AG10803 (cell line): ENCODE measurements around the gene CRYGB.

Experiments used
- DNase-seq: peaks from one replicate; pipeline ENCODE4 v3.0.0; 2010; ENCODE audit warnings: low read depth
- H3K4me3 ChIP-seq: 2 replicates; pipeline ENCODE4 v1.5.1; 2011; ENCODE audit warnings: mild to moderate bottlenecking, low read length, control low read depth
- TF ChIP-seq, protein P1 (sequence below): conservative IDR thresholded peaks from 2 replicates; pipeline ENCODE4 v1.5.1; 2011; ENCODE audit warnings: mild to moderate bottlenecking, low read length, control low read depth, inconsistent platforms

Gene CRYGB

DNA sequence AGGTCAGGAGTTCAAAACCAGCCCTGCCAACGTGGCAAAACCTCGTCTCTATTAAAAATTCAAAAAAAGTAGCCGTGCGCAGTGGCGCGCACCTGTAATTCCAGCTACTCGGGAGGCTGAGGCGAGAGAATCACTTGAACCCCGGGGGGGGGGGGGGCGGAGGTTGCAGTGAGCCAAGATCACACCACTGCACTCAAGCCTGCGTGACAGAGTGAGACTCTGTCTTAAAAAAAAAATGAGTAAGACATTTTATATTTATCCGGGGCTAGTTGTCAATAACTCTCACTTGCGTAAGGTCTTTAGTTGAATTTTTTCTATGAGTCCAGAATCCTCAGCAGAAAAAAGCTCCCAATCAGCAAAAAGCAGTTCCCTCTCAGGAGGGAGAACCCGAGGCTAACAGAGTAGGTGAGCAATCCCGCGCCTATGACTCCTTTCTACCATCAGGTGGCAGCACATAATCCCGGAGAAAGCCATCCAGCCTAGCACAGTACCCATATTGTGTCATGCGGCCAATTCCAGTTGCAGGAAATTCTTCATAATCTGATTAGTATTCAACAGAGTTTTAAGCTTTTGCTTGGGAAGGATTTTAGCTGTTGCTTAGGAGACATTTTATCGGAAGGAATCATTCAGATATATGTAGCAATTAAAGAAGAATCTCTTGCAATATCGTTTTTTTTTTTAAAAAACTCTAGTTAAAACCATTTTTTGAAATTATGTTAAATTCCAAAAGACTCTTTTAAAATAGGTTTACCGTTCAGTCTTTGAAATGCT is 29.3 kb upstream of the CRYGB start:
- no peak overlapping the region for H3K4me3 ChIP-seq
- TF ChIP-seq, protein P1, sequence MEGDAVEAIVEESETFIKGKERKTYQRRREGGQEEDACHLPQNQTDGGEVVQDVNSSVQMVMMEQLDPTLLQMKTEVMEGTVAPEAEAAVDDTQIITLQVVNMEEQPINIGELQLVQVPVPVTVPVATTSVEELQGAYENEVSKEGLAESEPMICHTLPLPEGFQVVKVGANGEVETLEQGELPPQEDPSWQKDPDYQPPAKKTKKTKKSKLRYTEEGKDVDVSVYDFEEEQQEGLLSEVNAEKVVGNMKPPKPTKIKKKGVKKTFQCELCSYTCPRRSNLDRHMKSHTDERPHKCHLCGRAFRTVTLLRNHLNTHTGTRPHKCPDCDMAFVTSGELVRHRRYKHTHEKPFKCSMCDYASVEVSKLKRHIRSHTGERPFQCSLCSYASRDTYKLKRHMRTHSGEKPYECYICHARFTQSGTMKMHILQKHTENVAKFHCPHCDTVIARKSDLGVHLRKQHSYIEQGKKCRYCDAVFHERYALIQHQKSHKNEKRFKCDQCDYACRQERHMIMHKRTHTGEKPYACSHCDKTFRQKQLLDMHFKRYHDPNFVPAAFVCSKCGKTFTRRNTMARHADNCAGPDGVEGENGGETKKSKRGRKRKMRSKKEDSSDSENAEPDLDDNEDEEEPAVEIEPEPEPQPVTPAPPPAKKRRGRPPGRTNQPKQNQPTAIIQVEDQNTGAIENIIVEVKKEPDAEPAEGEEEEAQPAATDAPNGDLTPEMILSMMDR = peak; percentile 97
- peak; percentile 73 for DNase-seq

DNA sequence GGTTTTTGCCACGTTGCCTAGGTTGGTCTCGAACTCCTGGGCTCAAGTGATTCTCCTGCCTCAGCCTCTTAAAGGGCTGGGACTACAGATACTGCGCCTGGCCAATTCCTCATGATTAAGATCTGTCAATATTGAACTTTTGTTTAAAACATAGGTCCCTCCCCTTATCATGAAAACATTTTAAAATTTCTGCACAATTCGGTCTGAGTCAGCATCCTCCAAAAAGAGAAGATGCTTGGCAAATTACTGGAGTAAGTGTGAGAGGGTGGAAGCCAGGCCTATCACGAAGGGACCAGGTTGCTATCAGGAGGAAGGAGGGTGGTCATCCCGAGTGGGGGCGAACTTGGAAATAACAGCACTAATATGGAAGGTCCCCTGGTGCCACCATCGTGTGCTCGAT is 28.2 kb upstream of the CRYGB start:
- TF ChIP-seq, protein P1 = no peak
- no peak for DNase-seq
- H3K4me3 ChIP-seq = no peak overlapping the region

DNA sequence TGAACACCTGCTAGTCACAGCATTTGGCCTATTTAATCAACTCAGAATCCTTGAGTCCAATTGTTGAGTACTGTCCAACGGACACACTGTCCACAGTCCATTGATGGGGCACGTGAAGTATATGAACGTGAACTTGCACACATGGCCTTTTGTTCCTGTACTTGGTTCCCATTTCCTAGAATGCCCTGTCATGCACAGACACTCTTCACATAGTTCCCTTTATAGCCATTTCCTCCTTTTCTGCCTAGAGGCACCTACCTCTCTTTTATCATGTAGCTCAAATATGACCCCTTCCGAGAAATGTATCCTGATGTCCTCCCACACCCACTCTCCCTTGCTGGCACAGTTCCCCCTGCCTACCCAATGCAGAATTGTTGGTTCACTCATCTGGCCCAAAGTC is 26.2 kb upstream of the CRYGB start:
- no peak for DNase-seq
- TF ChIP-seq, protein P1 = no peak
- no peak overlapping the region for H3K4me3 ChIP-seq

DNA sequence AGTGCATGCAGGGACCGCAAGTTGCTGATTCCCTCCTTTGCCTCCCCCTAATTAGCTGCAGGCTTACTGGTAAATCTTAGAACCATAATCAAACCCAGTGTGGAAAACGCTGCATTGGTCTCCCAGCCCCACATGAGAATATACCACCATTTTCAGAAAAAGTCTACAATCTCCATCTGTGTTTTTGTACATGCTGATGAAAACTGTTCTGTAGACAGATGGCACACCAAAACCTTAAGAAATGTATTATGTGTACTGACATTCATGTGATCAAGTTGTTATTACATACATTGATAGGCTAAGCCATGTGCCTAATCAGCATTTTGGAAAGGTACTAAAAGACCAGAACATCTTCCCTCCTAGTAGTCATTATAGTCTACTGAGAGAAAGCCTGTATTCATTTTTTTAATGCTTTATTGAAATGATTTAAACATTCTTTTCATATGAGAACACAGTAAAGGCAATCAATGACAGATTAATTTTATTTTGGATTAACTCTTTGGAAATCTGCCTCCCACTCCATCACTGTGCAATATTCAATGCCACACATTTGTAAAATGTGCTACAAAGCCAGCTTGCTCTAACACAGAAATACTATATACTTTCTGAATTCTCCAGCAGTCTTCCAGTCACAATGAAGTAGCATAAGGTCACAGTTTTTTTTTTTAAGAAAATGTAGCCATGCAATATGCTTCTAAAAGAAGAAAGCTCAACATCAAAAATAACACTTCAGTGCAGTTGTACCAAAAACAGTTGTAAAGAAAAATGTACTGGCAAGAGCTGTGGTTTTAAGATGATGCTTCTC is 19.2 kb upstream of the CRYGB start:
- H3K4me3 ChIP-seq = no peak overlapping the region
- DNase-seq = no peak
- TF ChIP-seq, protein P1 = no peak

DNA sequence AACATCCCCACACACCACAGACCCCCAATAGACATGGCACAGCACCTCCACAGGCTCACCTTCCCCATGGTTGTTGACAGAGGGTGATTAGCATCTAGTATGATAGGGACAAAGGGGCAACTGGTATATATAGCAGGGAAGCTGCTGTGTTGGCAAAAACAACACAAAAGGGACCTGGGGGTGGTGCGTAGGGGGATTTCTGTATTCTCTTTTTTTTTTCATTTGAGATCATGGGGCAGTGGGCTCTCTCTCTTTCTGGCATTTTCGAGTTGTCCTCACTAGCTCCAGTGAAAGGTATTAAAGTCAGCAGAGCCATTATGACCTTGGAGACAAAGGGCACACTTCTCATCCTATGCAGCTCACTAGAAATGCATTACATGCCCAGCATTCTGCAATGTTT is 17.5 kb upstream of the CRYGB start, which contains the start of gene CRYGA:
TSS of gene CRYGA (minus strand) at position 101 of the 400 bp plus-strand sequence. CDS start at position 68, 33 bp downstream.
- TF ChIP-seq, protein P1 = no peak
- no peak for DNase-seq
- H3K4me3 ChIP-seq = no peak within 1 kb of the TSS

DNA sequence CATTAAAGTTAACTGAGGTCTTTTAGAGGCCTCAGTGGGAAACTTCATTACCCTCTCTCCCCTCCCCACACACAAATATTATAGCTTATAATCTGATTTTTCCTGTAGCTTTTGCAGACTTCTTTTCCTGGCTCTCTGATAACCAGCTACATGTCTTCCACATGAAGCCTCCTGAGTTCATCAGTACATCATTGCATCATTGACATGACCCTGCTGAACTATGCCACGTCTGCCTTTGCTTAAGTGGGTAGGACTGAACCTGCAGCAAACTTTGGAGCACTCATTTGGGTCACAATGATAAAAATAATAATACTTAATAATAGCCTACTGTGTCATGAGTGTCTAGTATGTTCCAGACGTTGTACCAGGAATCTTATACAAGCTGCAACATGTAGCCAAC is 10.5 kb upstream of the CRYGB start:
- no peak for DNase-seq
- TF ChIP-seq, protein P1 = no peak
- H3K4me3 ChIP-seq = no peak overlapping the region
